Astrocyte of the hippocampus (primary cell): ENCODE results near the gene DENND6B.

Experiments used
- DNase-seq: peaks from one replicate; pipeline ENCODE4 v3.0.0; 2011; ENCODE audit warnings: low read depth, low spot score

Gene DENND6B

DNA sequence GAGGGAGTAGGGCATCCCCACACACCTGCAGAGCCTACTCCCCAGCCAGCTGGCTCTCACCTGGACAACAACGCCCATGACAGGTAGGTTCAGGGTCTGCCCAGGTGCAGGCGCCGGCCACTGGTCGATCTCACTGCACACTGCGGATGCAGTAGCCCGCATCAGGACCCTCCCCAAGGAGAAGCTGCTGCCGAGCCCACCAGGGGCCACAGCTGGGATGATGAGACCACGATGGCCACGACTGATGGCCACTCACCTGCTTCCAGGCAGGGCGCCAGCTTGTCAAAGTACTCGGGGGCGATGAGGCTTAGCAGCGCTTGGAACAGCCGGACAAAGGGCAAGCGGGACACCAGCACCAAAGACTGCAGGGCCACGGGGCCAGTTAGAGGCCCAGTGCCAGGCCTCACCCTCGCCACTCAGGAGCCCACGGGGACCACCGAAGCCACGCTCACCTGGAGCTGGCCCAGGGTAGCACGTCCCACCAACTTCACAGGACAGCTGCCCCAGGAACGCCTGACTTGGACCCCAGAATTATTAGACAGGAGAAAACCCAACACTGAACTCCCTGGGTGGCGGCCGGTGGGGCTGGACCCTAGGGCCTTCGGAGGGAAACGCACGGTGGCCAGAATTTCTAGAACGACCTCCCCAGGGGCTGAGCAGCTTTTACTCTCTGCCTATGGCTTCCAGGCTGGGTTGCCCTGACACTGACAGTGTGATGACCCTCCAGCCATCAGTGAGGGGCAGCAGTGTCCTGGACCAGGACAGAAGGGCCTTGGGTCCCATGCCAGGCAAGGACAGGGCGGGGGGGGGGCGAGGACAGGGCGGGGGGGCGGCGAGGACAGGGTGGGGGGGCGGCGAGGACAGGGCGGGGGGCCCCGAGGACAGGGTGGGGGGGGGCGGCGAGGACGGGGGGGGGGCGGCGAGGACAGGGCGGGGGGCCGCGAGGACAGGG lies 10.4 kb downstream of the DENND6B start:
- no peak for DNase-seq

DNA sequence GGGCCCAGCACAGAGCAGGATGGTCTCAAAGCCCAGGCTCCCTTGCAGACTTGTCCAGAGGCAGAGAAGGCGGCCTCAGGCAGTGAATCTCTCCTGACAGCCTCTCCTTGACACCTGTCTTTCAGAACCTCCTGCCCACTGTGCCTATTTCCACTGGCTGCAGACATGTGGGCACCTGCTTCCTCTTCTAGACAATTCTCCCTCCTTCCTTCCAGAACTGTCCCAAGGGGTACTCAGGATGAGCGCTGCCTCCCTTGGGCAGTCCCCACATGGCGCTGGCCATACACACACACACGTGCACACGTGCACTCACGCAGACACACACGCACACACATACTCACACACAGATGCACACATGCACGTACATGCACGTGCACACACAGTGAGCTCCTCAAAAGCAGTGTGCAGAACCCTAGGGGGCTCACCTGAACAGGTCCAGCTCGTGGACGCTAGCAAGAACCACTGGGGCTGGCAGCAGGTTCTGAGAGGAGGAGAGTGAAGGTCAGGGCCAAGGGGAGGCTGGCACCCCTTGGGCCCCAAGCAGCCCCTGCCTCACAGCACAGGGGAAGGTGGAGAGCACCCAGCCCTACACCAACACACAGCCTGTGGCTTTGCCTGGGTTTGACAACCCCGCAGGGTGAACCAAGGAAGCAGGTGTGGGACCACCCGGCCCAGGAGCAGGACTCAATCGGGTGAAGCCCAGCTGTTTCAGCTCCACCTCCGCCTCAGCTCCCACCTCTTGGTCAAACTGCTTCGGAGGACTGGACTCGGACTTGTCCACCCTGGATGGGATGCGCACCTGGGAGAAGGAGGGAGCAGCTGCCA lies 11.3 kb downstream of the DENND6B start:
- no peak for DNase-seq

GRCh38 chr22:50314455-50315288 lies 12.1 kb downstream of the DENND6B start:
- no peak for DNase-seq

DNA sequence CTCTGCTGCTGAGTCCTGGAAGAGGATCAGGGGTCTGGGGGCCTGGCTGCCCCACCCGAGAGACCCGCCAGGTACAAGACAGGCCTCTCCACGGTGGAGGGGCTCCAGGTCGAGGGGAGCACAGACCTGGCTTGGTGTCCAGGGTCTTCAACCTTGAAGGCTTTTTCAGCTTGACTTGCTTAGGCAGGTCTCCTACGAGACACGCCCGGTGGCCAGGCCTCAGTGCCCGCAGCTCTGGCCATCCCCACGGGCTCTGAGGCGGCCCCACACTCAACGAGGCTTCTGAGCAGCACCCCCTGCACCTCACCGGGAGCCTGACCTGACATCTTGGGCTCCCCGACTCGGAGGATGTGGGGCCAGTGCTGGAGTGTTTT lies 12.7 kb downstream of the DENND6B start:
- DNase-seq: no peak

- no peak for DNase-seq
Observed at GRCh38 chr22:50313600-50313999, 13.2 kb downstream of the DENND6B start.

DNA sequence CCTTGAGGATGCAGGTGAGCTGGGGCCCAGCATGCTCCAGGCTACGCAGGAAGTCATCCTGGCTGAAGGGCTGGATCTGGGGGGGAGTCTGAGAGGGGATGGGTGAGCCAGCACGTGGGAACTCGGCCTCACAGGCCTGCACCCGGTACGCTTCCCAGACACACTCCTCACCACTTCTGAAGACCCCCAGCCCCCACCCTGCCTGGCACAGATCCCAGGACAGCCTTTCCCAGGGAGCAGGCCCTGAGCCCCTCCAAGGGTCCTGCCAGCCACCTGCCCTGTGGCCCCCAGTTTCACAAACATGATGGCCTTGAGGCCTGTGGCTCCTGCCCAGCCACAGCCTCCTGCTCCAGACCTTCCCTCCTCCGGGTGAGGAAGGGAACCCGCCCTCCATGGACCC lies 13.8 kb downstream of the DENND6B start:
- DNase-seq: no peak

GRCh38 chr22:50312371-50312770 lies 14.4 kb downstream of the DENND6B start:
- no peak for DNase-seq

DNA sequence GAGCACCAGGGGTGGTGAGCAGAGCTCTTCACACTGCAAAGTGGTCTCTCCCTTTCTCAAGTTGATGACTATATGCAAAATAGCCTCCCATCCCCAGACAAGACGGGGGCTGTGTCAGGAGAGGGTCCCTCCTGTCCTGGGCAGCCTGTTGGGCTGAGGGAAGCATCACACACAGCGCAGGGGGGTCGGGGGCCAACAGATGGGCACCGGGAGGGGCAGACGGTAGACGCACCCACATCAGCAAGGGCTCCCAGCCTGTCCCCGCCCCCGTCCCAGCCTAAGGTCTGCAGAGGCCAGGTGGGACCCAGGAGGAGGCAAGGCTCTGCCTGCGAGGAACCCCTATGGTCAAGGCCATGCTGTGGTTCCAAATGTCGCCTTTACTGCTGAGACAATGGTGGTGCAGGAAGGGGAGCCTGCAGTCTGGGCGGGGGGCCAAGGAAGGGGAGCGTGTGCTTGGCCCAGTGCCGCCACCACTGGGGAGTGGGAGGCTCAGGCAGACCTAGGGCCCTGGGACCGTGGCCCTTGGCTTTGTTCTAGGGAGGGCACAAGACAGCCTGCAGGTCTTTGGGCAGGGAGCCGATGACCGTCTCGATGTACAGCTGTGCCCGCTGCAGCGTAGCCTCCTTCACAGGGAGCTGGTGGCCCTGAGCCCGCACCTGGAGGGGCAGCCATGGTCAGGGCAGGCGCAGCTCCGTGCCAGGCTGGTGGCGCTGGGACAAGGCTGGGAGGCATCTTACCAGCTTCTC lies 15.0 kb downstream of the DENND6B start:
- peak; percentile 0 for DNase-seq

GRCh38 chr22:50310949-50311444 lies 15.8 kb downstream of the DENND6B start:
- DNase-seq: no peak

- DNase-seq: no peak
Observed at GRCh38 chr22:50310031-50310722, 16.6 kb downstream of the DENND6B start.

DNA sequence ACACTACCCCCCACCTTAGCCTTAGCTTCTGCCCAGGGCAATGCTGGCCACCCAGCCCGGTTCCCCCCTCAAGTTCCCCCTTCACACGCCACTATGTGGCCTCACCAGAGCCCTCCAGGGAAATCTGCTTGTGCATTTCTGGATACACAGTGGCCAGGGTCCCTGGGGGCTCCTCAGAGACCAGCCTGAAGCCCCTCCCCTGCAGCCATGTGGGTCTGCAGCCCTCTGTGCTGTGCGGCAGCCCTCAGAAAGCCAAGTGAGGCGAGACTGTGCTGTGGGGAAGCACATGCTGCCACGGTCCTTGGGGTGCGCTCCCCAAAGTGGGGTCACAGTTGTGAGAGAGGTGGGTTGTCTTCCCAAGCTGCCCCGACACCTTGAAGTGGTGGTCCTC lies 17.2 kb downstream of the DENND6B start:
- no peak for DNase-seq

GRCh38 chr22:50308986-50309600 lies 17.7 kb downstream of the DENND6B start:
- no peak for DNase-seq

DNA sequence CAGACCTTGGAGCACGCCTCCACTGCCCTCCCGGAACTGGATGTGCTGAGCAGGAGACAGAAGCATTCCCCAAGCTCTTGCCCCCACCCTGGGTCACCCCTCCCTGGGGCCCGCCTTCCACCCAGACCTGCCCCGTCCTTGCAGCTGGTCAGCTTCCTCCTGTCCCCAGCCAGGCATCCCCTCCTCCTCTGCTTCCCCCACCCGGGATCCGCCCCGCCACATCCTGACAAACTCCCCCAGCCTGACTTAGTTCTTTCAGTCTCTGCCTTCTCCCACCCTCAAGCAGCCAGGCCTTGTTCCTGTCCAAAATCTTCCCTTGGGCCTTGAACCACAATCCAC lies 18.2 kb downstream of the DENND6B start:
- no peak for DNase-seq

GRCh38 chr22:50307890-50308596 lies 18.8 kb downstream of the DENND6B start:
- DNase-seq: no peak

DNA sequence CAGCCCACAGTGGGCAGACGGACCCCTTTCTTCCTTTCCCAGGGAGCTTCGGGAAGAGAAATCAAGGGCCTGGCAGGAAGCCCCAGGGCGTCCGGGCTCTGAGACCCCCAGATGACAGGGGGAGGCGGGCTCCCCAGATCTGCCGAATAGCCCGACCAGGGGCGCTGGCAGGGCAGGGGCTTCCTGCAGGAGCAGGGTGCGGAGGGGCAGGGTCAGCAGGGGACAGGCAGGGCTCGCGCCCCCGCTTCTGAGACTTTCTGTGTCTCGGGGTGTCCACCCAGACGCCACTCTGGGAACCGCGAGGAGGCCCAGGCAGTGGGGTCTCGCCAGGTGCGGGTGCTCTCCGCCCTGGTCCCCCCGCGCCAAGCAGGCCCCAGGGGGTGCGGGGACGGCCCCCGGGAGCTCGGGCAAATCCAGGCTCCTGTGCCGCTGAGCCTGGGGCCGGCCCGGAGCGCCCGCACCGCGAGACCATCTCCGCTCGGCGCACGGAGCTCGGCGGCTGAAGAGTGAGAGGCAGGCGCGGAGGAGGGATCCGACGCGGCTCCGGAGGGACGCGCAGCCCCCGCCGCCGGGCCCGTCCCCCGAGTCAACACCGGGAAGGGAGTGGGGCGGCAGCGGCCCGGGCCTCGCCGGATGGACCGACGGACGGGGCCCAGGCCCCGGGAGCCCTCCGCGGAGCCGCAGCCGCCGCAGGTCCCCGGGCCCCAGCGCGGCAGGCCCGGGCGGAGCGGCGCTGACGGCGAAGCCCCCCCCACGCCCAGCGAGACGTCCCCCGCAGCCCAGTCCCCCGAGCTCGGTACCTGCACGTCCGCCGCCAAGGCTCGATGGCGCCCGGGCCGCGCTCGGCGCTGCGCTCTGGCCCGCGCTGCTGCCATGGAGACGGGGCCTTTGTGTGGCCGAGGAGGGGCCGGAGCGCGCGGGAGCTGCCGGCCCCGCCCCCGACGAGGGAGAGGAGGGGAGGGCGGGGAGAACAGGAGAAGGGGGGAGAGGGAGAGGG lies 19.8 kb downstream of the DENND6B start, which contains the start of gene PLXNB2:
Gene PLXNB2, minus strand, starts transcription at position 894 of the 997 bp plus-strand sequence. CDS start 17,062 bp downstream, outside the sequence.
- peak; percentile 95 for DNase-seq

DNA sequence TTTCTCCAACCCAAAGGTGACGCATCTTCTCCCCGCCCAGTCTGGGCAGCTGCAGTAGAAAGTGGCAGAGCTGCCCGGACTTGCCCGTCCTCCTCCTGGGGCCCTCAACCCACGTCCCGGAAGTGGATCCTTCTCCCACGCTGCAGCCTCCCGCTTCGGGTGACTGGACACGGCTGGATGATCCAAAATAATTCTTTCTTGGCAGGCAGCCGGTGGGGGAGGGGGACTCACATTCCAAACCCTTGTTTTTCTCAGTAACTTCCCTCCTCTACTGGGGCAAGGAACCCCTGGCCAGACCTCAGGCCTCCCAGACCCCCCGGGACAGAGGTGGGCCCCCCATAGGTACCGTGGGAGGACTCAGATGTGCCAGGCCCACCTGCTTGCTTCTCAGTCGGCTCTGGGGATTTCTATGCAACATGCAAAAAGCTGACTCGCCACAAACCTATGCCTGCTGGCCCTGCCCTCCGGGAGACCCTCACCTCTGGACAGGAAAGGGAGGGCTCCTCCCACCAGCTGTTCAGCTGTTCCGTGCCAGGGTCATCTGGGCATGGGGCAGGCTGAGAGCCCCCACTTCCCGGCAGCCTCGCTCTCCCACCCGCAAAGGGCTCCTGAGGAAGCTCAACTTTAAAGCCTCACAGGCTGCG lies 20.8 kb downstream of the DENND6B start:
- DNase-seq: peak; percentile 94

DNA sequence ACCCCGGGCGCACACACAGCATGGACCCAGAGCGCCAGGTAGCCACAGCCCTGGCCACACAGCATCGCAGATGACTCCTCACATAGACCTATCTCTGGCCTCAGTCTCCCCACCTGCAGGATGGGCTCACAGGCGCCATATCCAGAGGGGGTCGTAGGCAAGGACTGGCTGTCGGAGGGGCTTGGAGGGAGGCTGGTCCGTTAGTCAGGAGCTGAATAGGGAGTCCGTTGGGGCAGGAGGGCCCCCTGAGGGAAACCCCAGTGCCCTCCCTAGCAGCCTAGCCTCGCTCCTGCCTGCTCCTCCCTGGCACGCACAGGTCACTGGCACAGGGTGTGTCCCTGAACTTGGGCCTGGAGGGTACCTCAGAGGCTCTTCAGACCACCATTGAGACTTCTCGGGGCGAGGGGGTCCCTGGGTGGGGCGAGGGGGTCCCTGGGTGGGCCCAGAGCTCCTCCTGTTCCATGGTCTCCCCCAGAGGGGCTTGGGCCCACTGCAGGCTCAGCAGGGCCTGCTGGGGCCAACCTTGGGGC lies 21.4 kb downstream of the DENND6B start:
- DNase-seq: no peak
